GM19372 (cell line): ENCODE results near the gene FOXC2.

ENCODE experiments used
- ATAC-seq: cut with Tn5 transposase; IDR thresholded peaks from one replicate; pipeline ENCODE4 v1.9.1; 2021; ENCODE audit warnings: mild to moderate bottlenecking, low read depth, moderate library complexity; ENCODE audit not compliant: unreplicated experiment

FOXC2 gene

DNA sequence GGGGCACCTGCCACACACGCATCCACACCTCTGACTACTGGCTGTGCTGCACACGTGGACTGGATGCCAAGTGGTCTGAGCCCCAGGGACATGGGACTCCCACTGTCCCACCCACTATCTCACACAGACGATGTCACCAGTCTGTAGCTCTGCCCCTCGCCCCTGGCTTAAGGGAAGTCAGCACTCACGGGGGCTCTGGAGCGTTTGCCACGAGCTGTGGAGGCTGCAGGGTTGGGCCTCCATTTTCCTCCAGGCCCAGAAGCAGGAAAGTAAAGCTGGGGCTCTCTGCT is 34.2 kb upstream of the FOXC2 start:
- ATAC-seq: no peak

- no peak for ATAC-seq
Measured at GRCh38 chr16:86533076-86533475, 33.6 kb upstream of the FOXC2 start.

- no peak for ATAC-seq
Measured at GRCh38 chr16:86533767-86534351, 32.8 kb upstream of the FOXC2 start.

DNA sequence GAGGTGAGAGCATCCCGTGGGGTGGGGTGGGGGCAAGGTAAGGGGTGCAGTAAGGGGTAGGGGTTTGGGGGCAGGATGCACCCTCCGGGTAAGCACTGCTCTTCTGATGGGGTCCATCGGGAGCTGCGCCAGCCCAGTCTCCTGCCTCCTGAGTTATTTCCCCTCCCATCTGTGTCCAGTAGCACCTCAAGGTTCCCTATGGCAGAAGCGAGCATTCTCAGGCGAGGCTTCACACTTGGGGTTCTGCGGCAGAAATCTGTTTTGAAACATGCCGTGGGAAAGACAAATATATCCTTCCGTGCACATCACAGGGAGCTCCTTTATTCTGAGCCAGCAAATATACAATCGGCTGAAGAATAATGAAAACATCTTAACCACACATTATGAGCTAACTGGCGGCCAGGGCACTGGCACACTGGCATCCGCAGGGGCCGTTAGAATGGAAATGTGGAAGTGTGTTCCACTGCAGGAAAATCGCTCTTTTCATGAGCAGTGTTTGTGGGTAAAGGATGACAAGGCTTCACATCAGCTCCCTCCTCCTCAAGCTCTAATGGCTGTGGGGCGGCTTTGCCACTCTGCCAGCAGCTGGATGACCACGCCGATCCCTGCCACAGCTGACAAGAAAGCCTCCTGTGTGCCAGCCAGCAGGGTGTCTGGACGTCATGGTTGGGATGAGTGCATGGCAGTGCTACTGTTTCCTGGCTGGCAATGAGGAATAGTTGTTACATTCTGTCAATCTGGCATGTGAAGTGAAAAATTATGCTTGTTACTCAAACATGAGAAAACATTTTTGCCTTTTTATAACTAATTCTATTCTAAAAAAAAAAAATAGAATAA is 31.6 kb upstream of the FOXC2 start:
- ATAC-seq: no peak

DNA sequence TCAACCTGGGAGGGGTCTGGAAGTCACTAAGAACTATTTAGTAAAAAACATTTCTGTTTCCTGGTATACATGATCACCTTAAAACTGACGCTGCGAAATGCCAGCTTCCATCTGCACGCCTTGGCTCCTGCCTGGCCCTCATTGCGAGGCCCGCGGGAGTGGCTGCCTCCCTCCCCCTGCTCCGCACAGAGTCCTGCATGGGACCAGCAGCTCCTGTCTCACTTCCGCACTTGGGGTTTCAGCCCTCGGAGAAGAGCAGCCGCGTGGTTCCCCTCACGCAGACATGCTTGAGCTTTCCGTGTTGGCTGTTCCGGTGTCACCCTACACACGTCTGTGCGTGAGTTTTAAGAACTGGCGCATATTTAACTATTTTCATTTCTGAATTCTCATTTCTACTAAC is 30.0 kb upstream of the FOXC2 start:
- no peak for ATAC-seq

DNA sequence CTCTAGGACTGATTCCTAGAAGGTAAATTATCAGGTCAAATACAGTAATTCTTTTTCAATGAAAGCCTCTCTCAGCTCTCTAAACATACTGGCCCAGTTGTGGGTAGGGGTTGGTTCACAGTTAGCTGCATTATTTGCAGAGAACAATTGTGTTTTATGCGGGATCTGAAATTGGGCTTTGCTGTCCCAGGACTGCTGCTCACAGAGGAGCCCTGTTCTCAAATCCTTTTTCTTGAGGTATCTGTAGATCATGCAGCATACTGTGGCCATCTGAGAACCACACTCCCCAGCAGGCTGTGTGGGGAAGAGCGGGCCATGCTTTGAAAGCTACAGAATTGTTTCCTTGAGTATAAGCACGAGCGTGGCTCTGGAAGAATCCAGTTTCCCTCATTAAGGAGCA is 29.1 kb upstream of the FOXC2 start:
- no peak for ATAC-seq

DNA sequence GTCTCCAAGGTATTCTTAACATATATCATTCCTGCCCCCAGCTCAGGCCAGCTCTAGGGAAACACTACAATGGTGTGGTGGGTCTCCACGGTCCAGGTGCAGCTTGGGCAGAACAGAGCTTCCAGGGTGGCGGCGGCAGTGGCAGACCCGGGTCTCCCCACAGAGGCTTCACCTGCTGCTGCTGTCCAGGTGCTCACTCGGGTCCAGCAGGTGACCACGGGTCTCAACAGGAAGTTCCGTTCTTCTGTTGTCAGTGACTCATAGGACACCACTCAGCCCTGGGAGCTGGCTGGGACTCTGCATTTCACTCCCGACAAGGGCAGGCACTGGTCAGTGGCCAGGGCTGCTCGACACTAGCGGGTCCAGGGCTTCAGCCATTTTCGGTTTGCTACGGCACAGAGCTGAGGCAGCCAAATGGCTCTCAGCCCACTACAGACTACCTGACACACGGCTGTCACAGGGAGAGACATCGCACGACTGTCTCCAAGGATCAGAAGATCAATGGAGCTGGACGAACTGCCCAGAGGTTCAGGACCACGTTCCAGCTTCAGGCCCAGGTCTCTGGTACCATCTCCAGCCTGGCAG is 28.3 kb upstream of the FOXC2 start:
- ATAC-seq: no peak

GRCh38 chr16:86540894-86541293 is 25.7 kb upstream of the FOXC2 start:
- ATAC-seq: no peak

DNA sequence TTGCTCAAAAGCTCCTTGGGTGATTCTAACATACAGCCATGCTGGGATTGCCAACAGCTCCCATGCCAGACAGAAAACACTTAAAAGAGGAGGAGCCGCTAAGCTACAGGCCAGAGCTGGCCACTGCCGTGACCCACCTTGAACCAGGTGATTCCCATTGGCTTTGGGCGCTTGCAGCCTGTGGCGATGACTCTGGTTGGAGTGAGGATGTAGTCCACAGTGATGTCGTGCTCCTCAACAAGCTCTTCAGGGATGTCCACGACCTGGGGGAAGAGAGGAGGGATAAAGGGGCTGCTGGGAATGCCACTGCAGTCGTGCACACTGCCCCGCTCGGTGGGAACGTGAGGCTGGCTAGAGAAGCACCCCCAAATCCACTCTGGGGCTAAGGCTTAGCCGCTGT is 25.1 kb upstream of the FOXC2 start:
- no peak for ATAC-seq

- no peak for ATAC-seq
Measured at GRCh38 chr16:86542756-86543750, 23.6 kb upstream of the FOXC2 start.

DNA sequence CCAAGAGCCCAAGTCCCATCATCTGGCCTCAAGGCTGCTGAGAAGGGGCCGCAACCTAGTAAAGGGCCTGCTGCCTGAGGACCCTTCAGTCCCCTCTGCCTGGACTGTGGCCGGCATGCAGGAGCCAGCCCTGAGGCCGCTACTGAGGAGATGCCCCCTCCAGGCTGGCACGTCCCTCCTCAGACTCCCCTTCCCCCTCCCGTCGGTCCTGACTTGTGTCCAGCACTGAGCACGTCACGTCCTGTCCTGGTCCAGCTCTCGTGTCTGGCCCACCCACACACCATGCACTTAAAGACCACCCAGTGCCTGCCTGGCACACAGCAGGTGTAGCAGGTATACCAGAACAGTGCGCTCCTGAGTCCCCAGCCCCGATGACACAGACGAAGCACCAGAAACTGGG is 21.1 kb upstream of the FOXC2 start:
- no peak for ATAC-seq

DNA sequence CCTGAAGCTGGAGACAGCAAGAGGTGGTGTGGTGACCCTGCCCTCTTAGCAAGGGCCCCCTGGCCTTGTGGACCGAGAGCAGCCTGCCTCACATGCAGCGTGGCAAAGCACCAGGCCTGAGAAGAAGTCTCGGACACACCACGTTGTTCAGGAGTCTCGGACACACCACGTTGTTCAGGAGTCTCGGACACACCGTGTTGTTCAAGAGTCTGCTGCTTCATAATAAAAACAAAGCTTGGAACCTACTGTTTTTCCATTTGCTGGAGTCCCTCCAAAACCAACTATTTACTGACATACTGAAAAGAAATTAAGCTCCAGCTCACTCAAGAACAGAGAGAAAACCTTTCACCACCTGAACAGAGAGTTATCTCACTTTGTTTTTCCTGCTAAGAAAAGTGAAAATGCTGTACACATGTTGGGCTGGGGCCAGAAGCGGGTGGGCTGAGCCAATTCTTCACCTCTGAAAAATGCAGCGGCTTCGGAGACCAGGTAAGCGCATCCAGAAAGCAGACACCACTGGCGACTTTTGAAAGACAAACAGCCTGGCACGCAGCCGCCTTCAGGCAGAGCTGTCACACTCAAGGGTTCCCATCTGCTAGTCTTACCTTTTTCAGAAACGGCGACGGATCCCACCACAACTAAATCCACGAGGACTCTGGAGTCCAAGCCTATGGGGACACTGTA is 20.5 kb upstream of the FOXC2 start:
- no peak for ATAC-seq

DNA sequence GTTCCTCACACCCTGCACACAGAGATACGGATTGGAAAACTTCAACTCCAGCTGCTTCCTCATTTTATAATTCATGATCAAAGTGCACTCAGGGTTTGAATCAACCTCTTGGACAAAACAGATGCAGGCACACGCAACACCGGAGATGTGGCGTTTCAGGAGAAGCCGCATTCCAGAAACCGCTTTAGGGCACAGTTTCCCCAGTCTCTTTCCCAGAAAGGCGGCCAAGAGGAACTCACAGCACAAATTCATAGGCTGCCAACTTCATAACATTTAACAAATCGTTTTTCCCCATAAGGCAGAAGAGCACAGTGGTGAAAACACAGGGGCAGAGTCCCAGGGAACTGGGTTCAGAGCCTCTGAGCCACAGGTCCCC is 20.0 kb upstream of the FOXC2 start:
- no peak for ATAC-seq

DNA sequence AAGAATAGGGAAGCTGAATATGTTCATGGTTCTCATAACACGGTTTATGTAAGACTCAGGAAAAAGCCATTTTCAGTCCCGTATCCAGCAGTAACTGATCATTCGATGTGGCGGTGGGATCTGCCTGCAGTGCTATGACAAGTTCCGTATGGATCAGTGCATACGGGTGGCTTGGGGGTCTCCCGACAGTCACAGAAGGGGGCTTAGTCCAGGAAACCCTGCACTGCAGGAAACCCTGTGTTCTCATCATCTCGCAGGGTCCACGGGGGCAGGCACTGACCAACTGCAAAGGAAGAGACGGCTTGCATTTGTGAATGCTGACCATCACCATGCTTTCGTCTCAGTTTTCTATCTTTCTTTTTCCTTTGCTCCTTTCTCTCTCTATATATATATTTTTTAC is 19.3 kb upstream of the FOXC2 start:
- ATAC-seq: no peak

GRCh38 chr16:86549076-86549892 is 17.3 kb upstream of the FOXC2 start:
- ATAC-seq: no peak

- ATAC-seq: no peak
Measured at GRCh38 chr16:86549893-86550190, 16.8 kb upstream of the FOXC2 start.

GRCh38 chr16:86550281-86550680 is 16.3 kb upstream of the FOXC2 start:
- ATAC-seq: no peak

DNA sequence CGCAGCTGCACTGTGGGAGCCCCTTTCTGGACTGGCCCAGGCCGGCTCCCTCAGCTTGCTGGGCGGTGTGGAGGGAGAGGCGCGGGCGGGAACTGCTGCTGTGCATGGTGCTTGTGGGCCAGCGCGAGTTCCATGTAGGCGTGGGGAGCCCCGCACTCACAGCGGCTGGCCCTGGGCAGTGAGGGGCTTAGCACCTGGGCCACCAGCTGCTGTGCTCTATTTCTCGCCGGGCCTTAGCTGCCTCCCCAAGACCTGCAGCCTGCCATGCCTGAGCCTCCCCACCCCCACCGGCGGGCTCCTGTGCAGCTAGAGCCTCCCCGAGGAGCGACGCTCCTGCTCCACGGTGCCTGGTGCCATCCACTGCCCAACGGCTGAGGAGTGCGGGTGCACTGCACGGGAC is 13.3 kb upstream of the FOXC2 start:
- no peak for ATAC-seq

DNA sequence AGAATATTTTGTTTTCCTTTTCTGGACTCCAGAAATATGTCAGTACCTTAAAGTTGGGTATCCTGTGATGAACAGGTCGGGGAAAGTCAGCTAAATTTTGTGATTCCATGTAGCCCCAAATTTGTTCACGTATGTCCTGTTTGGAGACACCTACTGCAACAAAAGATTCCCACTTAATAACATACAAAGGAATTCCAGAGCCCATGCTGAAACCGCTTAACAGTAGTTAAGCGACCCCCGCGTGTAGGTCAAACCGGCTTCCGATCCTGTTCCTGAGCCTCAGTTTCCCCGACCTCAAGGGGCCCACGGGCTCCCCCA is 12.1 kb upstream of the FOXC2 start:
- ATAC-seq: no peak
